Measurements from ENCODE around the gene STK35.

STK35 gene

GRCh38 chr20:2128542-2128941 is 26.9 kb downstream of the STK35 start:
- Histone ChIP-seq H3K9me3 (ENCODE audit: control insufficient read depth, low read length) (no peaks in the 10 kb centered on the region), H3K4me3 (ENCODE audit: low read length) (no peak overlapping the region), H3K36me3 (ENCODE audit: control insufficient read depth, insufficient read depth, low read length) (no peaks in the 10 kb centered on the region), H3K4me1 (ENCODE audit: control insufficient read depth, insufficient read depth, low read length) (peaks cover 16% of the 10 kb centered on the region), H3K27me3 (ENCODE audit: control insufficient read depth, insufficient read depth, low read length) (no peaks in the 10 kb centered on the region), H3K9ac (ENCODE audit: low read length) (no peak overlapping the region)

GRCh38 chr20:2130062-2130591 is 28.5 kb downstream of the STK35 start:
- peaks cover 19% of the 10 kb centered on the region for H3K4me1 ChIP-seq (ENCODE audit: control insufficient read depth, insufficient read depth, low read length)
- no peak overlapping the region for H3K4me3 ChIP-seq (ENCODE audit: low read length)
- no peaks in the 10 kb centered on the region for H3K36me3 ChIP-seq (ENCODE audit: control insufficient read depth, insufficient read depth, low read length)
- no peaks in the 10 kb centered on the region for H3K9me3 ChIP-seq (ENCODE audit: control insufficient read depth, low read length)
- no peaks in the 10 kb centered on the region for H3K27me3 ChIP-seq (ENCODE audit: control insufficient read depth, insufficient read depth, low read length)
- no peak overlapping the region for H3K9ac ChIP-seq (ENCODE audit: low read length)

- no peak overlapping the region for H3K4me3 ChIP-seq (ENCODE audit: low read length)
- no peaks in the 10 kb centered on the region for H3K27me3 ChIP-seq (ENCODE audit: control insufficient read depth, insufficient read depth, low read length)
- H3K4me1 ChIP-seq (ENCODE audit: control insufficient read depth, insufficient read depth, low read length): peaks cover 19% of the 10 kb centered on the region
- H3K9me3 ChIP-seq (ENCODE audit: control insufficient read depth, low read length): no peaks in the 10 kb centered on the region
- no peaks in the 10 kb centered on the region for H3K36me3 ChIP-seq (ENCODE audit: control insufficient read depth, insufficient read depth, low read length)
- no peak overlapping the region for H3K9ac ChIP-seq (ENCODE audit: low read length)
Measured at GRCh38 chr20:2130683-2131082, 29.1 kb downstream of the STK35 start.

- H3K27me3 ChIP-seq (ENCODE audit: control insufficient read depth, insufficient read depth, low read length): no peaks in the 10 kb centered on the region
- no peak overlapping the region for H3K9ac ChIP-seq (ENCODE audit: low read length)
- no peaks in the 10 kb centered on the region for H3K36me3 ChIP-seq (ENCODE audit: control insufficient read depth, insufficient read depth, low read length)
- H3K4me1 ChIP-seq (ENCODE audit: control insufficient read depth, insufficient read depth, low read length): peaks cover 19% of the 10 kb centered on the region
- H3K9me3 ChIP-seq (ENCODE audit: control insufficient read depth, low read length): no peaks in the 10 kb centered on the region
- no peak overlapping the region for H3K4me3 ChIP-seq (ENCODE audit: low read length)
Measured at GRCh38 chr20:2131366-2131765, 29.7 kb downstream of the STK35 start.

DNA sequence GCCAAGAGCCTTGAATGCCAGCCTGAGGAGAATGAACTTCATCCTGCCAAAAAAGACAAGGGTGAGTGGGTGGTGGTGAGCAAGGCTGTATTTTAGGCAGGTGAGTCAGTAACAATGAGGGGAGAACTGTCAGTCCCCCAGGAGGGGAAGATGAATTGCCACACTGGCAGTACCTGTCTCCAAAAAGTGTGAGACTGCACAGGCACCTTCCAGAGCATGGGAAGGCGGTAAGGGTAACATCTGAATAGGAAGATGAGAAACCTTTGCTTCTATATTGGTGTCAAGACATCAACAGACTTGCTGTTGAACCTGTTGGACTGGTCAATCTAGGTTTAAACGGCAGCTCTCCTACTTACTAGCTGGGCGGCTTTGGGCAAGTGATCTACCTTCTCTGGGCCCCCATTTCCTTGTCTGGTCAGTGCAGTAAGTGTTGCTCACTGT is 30.9 kb downstream of the STK35 start:
- Histone ChIP-seq H3K36me3 (ENCODE audit: control insufficient read depth, insufficient read depth, low read length) (no peaks in the 10 kb centered on the region), H3K4me3 (ENCODE audit: low read length) (no peak overlapping the region), H3K9ac (ENCODE audit: low read length) (no peak overlapping the region), H3K9me3 (ENCODE audit: control insufficient read depth, low read length) (no peaks in the 10 kb centered on the region), H3K27me3 (ENCODE audit: control insufficient read depth, insufficient read depth, low read length) (no peaks in the 10 kb centered on the region), H3K4me1 (ENCODE audit: control insufficient read depth, insufficient read depth, low read length) (peaks cover 19% of the 10 kb centered on the region)

DNA sequence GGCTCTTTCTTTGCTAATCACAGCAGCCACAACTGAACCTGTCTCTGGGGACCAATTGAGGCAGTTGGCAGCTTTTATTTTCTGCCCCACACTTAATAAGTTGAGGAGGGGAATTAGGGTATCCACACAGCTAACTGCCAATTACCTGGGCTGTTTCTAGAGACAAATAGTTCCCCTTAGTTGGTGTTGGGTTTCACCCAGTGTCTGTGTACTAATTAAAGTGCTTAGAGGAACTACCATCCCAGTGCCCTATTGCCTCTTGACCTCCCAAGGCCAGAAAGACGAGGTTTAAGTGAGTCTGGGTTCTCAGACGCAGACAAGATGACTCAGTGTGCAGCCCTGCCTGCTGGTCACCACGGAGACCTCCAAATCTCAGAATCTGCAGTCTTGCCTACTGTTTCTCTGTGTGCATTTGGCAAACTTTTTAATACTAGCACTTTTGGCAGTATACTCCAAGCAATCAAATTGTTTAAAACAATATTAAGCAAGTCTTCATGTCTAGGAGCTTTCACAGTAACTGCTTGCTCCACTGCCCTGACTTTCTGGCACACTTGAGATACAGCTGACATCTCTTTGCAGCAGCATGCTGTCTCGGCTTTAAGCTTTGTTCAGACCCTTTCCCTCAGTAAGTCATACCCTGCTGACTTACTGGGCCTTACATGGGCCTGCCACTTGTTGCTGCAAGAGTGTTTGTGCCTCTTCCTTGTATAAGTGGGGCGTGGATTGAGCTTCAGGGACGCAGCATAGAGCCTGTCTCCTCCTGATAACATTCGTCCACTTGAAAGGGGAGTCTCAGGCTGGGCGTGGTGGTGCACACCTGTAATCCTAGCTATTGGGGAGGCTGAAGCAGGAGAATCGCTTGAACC is 31.9 kb downstream of the STK35 start:
- Histone ChIP-seq H3K4me1 (ENCODE audit: control insufficient read depth, insufficient read depth, low read length) (peaks cover 19% of the 10 kb centered on the region), H3K36me3 (ENCODE audit: control insufficient read depth, insufficient read depth, low read length) (no peaks in the 10 kb centered on the region), H3K9ac (ENCODE audit: low read length) (no peak overlapping the region), H3K4me3 (ENCODE audit: low read length) (no peak overlapping the region), H3K27me3 (ENCODE audit: control insufficient read depth, insufficient read depth, low read length) (no peaks in the 10 kb centered on the region), H3K9me3 (ENCODE audit: control insufficient read depth, low read length) (no peaks in the 10 kb centered on the region)

GRCh38 chr20:2135013-2135412 is 33.4 kb downstream of the STK35 start:
- Histone ChIP-seq H3K9ac (ENCODE audit: low read length) (no peak overlapping the region), H3K4me1 (ENCODE audit: control insufficient read depth, insufficient read depth, low read length) (peaks cover 19% of the 10 kb centered on the region)

DNA sequence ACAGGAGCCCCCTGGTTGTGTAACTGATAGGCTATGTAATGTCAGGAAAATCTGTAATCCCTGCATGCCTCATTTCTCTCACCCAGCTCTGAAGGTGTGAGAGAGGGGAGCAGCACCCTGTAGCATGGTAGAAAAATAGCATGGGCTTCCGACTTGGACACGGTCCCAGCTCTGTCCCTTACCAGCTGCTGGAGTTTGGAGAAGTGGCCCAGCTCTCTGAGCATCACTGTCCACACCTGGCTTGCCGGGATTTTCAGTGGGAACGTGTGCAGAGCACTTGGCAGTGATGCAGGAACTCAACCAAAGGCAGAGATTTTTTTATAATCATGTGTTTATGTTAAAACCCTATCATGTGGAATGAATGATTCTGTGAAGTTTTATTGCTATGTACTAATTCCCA is 34.6 kb downstream of the STK35 start:
- Histone ChIP-seq H3K4me3 (ENCODE audit: low read length) (no peak overlapping the region), H3K27me3 (ENCODE audit: control insufficient read depth, insufficient read depth, low read length) (no peaks in the 10 kb centered on the region), H3K9ac (ENCODE audit: low read length) (no peak overlapping the region), H3K9me3 (ENCODE audit: control insufficient read depth, low read length) (no peaks in the 10 kb centered on the region), H3K36me3 (ENCODE audit: control insufficient read depth, insufficient read depth, low read length) (no peaks in the 10 kb centered on the region), H3K4me1 (ENCODE audit: control insufficient read depth, insufficient read depth, low read length) (peaks cover 19% of the 10 kb centered on the region)

More at GRCh38 chr20:2135013-2135412, 33.4 kb downstream of the STK35 start:
- H3K27me3 ChIP-seq (ENCODE audit: control insufficient read depth, insufficient read depth, low read length): no peaks in the 10 kb centered on the region
- H3K4me3 ChIP-seq (ENCODE audit: low read length): no peak overlapping the region
- no peaks in the 10 kb centered on the region for H3K36me3 ChIP-seq (ENCODE audit: control insufficient read depth, insufficient read depth, low read length)
- H3K9me3 ChIP-seq (ENCODE audit: control insufficient read depth, low read length): no peaks in the 10 kb centered on the region

- no peaks in the 10 kb centered on the region for H3K9me3 ChIP-seq (ENCODE audit: control insufficient read depth, low read length)
- no peaks in the 10 kb centered on the region for H3K27me3 ChIP-seq (ENCODE audit: control insufficient read depth, insufficient read depth, low read length)
- H3K36me3 ChIP-seq (ENCODE audit: control insufficient read depth, insufficient read depth, low read length): no peaks in the 10 kb centered on the region
- no peak overlapping the region for H3K4me3 ChIP-seq (ENCODE audit: low read length)
- H3K4me1 ChIP-seq (ENCODE audit: control insufficient read depth, insufficient read depth, low read length): peaks cover 12% of the 10 kb centered on the region
- no peak overlapping the region for H3K9ac ChIP-seq (ENCODE audit: low read length)
Measured at GRCh38 chr20:2137552-2138201, 36.0 kb downstream of the STK35 start.

DNA sequence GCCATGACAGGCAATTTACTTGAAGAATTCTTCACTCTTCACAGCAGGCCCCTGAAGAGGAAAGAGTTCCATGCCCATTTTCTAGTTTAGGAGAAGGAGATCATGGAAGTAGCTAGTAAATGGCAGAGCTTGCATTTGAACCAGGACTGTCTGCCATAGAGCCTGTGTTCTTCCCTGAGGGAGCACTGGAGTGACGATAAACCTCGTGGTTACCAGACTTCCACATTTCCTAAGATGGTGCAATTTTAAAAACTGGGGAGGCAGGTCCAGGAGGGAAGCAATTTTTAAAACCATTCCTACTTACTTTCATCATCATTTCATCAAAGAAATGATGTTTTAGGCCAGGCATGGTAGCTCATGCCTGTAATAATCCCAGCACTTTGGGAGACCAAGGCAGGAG is 36.8 kb downstream of the STK35 start:
- Histone ChIP-seq H3K36me3 (ENCODE audit: control insufficient read depth, insufficient read depth, low read length) (no peaks in the 10 kb centered on the region), H3K9ac (ENCODE audit: low read length) (no peak overlapping the region), H3K27me3 (ENCODE audit: control insufficient read depth, insufficient read depth, low read length) (no peaks in the 10 kb centered on the region), H3K4me1 (ENCODE audit: control insufficient read depth, insufficient read depth, low read length) (peaks cover 5% of the 10 kb centered on the region), H3K9me3 (ENCODE audit: control insufficient read depth, low read length) (no peaks in the 10 kb centered on the region), H3K4me3 (ENCODE audit: low read length) (no peak overlapping the region)

DNA sequence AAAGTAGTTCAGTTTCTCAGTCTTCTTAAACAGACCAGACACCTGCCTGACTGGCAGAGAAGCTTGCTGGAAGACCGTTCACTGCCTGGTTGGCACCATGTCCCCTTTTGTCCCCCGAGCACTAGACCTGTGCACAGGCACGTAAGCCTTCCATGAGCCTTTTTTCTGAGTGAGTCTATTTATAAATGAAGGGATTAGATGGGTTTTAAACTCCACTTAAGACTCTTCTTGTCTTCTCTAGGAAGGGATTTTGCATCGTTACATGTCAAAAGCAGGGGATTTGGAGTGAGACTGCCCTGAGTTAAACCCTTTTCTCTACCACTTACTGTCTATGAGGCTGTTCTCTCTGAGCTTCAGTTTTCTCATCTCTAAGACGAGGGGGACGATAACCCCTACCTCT is 37.6 kb downstream of the STK35 start:
- Histone ChIP-seq H3K36me3 (ENCODE audit: control insufficient read depth, insufficient read depth, low read length) (no peaks in the 10 kb centered on the region), H3K9me3 (ENCODE audit: control insufficient read depth, low read length) (no peaks in the 10 kb centered on the region), H3K9ac (ENCODE audit: low read length) (no peak overlapping the region), H3K4me1 (ENCODE audit: control insufficient read depth, insufficient read depth, low read length) (no peaks in the 10 kb centered on the region), H3K27me3 (ENCODE audit: control insufficient read depth, insufficient read depth, low read length) (no peaks in the 10 kb centered on the region), H3K4me3 (ENCODE audit: low read length) (no peak overlapping the region)

DNA sequence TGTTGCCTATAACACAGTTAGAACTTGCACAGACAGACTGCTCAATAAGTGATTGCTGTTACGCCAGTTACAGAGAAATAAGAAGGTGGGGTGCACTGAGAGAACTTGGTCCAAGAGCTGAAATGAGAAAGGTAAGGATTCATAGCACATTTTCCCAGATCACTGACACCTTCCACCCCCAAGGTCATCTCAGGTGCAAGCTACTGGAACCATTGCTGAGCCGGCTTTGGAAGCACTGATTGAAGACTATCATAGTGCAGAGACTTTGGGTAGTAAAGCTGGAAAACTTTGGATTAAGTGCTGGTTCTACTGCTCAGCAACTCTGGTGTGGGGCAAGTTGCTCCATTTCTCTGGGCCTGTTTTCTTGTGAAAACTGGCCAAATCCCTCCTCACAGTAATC is 38.1 kb downstream of the STK35 start:
- Histone ChIP-seq H3K36me3 (ENCODE audit: control insufficient read depth, insufficient read depth, low read length) (no peaks in the 10 kb centered on the region), H3K27me3 (ENCODE audit: control insufficient read depth, insufficient read depth, low read length) (no peaks in the 10 kb centered on the region), H3K4me3 (ENCODE audit: low read length) (no peak overlapping the region), H3K9ac (ENCODE audit: low read length) (no peak overlapping the region), H3K4me1 (ENCODE audit: control insufficient read depth, insufficient read depth, low read length) (no peaks in the 10 kb centered on the region), H3K9me3 (ENCODE audit: control insufficient read depth, low read length) (no peaks in the 10 kb centered on the region)
